Gastrocnemius medialis (tissue), 4 donors: ENCODE data around the gene USP32. TPM values are rescaled to one million over a fixed set of nuclear protein-coding genes. Genes with fewer than 3 reads are reported as not detected.

Experiments used
- ATAC-seq, 2 donors: fragments of 150-250 bp; one replicate each; pipeline ENCODE4 v1.9.1; 2016
- DNase-seq, 2 donors: peaks; one replicate each; pipeline ENCODE4 v3.0.0-alpha.2; 2019
- H3K27ac ChIP-seq, 4 donors: fragments of 200-600 bp; sonication (generic); 1 replicate in 1 of 4; 2 replicates in 3 of 4; pipeline ENCODE4 v1.5.1; 2016 to 2018; ENCODE audit warnings: mild to moderate bottlenecking in 2 of 4, moderate library complexity in 1 of 4
- H3K27me3 ChIP-seq, 3 donors: fragments of 200-600 bp; sonication (generic) in 2 of 3; 1 replicate in 1 of 3; 2 replicates in 2 of 3; pipeline versions ENCODE4 v1.5.1 to v1.6.0; 2016 to 2019; ENCODE audit warnings: mild to moderate bottlenecking in 1 of 3, moderate library complexity in 1 of 3
- H3K36me3 ChIP-seq, 2 donors: fragments of 200-600 bp; sonication (generic) in 1 of 2; one replicate each; pipeline ENCODE4 v1.5.1; 2017 to 2018
- H3K4me1 ChIP-seq, 2 donors: fragments of 200-600 bp; sonication (generic) in 1 of 2; one replicate each; pipeline ENCODE4 v1.5.1; 2016 to 2017; ENCODE audit warnings: mild to moderate bottlenecking in 2 of 2
- H3K4me3 ChIP-seq, 4 donors: fragments of 200-600 bp; sonication (generic) in 3 of 4; 1 replicate in 1 of 4; 2 replicates in 3 of 4; pipeline ENCODE4 v1.5.1; 2016 to 2019; ENCODE audit warnings: mild to moderate bottlenecking in 2 of 4
- H3K9me3 ChIP-seq, 3 donors: fragments of 200-600 bp; sonication (generic) in 2 of 3; 1 replicate in 1 of 3; 2 replicates in 2 of 3; pipeline ENCODE4 v1.5.1; 2016 to 2019
- CTCF ChIP-seq, 5 experiments: fragments of 450-650 bp in 3 of 5; fragments of 200-600 bp in 2 of 5; sonication (generic) in 2 of 5; IDR thresholded peaks in 4 of 5; conservative IDR thresholded peaks in 1 of 5; 1 replicate in 4 of 5; 2 replicates in 1 of 5; pipeline ENCODE4 v1.5.1; 2016 to 2019; ENCODE audit warnings: antibody characterized with exemption in 5 of 5, mild to moderate bottlenecking in 3 of 5, moderate library complexity in 3 of 5
- POLR2A ChIP-seq, 2 donors: fragments of 450-650 bp; IDR thresholded peaks; one replicate each; pipeline ENCODE4 v1.6.1; 2017; ENCODE audit warnings: antibody characterized with exemption in 2 of 2, mild to moderate bottlenecking in 2 of 2, moderate library complexity in 2 of 2
- in situ Hi-C, 4 donors: fragments of 200-750 bp; cut with MboI; loops; one replicate each; pipeline versions ENCODE4 v1.15.0 to v1.8.0; 2017; ENCODE audit warnings: low sequenced_read_pairs in 4 of 4
- intact Hi-C: fragments of 100-400 bp; cut with DNase I; formaldehyde crosslinking; loops from one replicate; pipeline ENCODE4 v1.15.1; 2023; ENCODE audit warnings: low total_unique reads
- total RNA-seq, 4 donors: library from RNA; depleted of rRNA; stranded (reverse); fragments of >200 nt; gene quantifications; one replicate each; pipeline versions ENCODE4 v1.1.0 to v1.2.3, GENCODE V29; 2016

The USP32 gene
- total RNA-seq, 4 donors from 2014 or later: 44.4 to 83.2 (median 52.5) TPM

DNA sequence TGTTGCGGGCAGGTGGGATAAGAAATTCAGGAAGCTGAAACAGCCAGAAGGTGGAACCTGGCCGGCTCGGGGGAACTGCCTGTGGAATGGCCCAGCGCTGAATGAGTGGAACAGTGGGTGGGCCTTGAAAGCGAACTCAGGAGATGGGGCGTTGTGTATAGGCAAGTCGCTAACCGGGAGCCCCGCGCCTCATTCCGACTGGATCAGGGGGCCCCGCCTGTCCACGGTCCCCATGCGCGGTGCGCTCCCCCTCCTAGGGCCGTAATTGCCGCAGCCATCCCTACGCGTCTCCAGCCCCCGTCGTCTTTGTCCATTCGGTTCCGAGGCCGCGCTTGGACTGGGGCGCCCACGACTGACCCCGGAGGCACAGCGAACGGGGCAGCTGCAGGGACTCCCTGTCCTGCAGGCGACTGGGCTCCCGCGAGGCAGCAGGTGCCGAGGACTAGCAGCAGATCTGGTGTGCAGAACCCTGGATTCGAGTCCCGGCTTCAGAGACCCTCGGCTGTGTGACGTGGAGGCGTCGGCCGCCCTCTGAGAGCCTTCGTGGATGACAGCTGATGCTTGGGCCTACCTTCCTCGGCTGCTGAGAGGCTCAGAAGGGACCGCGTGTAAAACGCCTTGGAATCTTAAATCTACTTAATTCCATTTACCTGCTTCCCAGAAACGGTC lies 253.0 kb downstream of the USP32 start:
- TF ChIP-seq CTCF (IDR thresholded peaks at IDR 0.05 in 4 of 5, conservative IDR thresholded peaks at IDR 0.05 in 1 of 5) (no peak), POLR2A (IDR thresholded peaks at IDR 0.05) (no peak)
- DNase-seq: no peak
- Histone ChIP-seq H3K4me1 (peaks cover 28 to 36% of the 10 kb centered on the region in 2 donors), H3K4me3 (peak overlapping the region in 1 of 4 donors; percentile 31), H3K9me3 (no peaks in the 10 kb centered on the region), H3K36me3 (no peaks in the 10 kb centered on the region), H3K27me3 (peaks cover 30 to 38% (median 35%) of the 10 kb centered on the region in 3 donors), H3K27ac (no peak overlapping the region)
- intact Hi-C loops: no loop called here
- no peak for ATAC-seq
- in situ Hi-C loops: loop anchor here in 3 of 4 donors (25.0 kb wide), 1 partner anchor 298 kb away; no protein-coding TSS in a partner anchor

GRCh38 chr17:60137731-60138130 lies 254.2 kb downstream of the USP32 start:
- no peak for TF ChIP-seq POLR2A (IDR thresholded peaks at IDR 0.05)
- TF ChIP-seq CTCF (IDR thresholded peaks at IDR 0.05 in 4 of 5, conservative IDR thresholded peaks at IDR 0.05 in 1 of 5): no peak
- ATAC-seq (no peak), DNase-seq (no peak)
- intact Hi-C loops: no loop called here
- Histone ChIP-seq H3K27ac (no peak overlapping the region), H3K36me3 (no peaks in the 10 kb centered on the region), H3K4me3 (no peak overlapping the region), H3K27me3 (peaks cover 30 to 38% (median 35%) of the 10 kb centered on the region in 3 donors), H3K4me1 (peaks cover 20 to 30% of the 10 kb centered on the region in 2 donors), H3K9me3 (no peaks in the 10 kb centered on the region)
- in situ Hi-C loops: loop anchor here in 3 of 4 donors (25.0 kb wide), 1 partner anchor 300 kb away; no protein-coding TSS in a partner anchor

GRCh38 chr17:60135951-60136666 lies 255.8 kb downstream of the USP32 start:
- peak overlapping the region in 1 of 4 donors; percentile 80 for H3K27ac ChIP-seq
- intact Hi-C loops (no loop called here), in situ Hi-C loops (loop anchor here in 3 of 4 donors (25.0 kb wide), 1 partner anchor 301 kb away; no protein-coding TSS in a partner anchor)
- H3K4me1 ChIP-seq: peaks cover 15 to 23% of the 10 kb centered on the region in 2 donors
- H3K9me3 ChIP-seq: no peaks in the 10 kb centered on the region
- H3K36me3 ChIP-seq: no peaks in the 10 kb centered on the region
- no peak for DNase-seq
- H3K4me3 ChIP-seq: peak overlapping the region; percentile 80 to 91 (median 85)
- H3K27me3 ChIP-seq: peaks cover 24 to 31% (median 28%) of the 10 kb centered on the region in 3 donors
- ATAC-seq: peak in 1 of 2 donors; percentile 5
- TF ChIP-seq POLR2A (IDR thresholded peaks at IDR 0.05) (no peak), CTCF (IDR thresholded peaks at IDR 0.05 in 4 of 5, conservative IDR thresholded peaks at IDR 0.05 in 1 of 5) (no peak)

DNA sequence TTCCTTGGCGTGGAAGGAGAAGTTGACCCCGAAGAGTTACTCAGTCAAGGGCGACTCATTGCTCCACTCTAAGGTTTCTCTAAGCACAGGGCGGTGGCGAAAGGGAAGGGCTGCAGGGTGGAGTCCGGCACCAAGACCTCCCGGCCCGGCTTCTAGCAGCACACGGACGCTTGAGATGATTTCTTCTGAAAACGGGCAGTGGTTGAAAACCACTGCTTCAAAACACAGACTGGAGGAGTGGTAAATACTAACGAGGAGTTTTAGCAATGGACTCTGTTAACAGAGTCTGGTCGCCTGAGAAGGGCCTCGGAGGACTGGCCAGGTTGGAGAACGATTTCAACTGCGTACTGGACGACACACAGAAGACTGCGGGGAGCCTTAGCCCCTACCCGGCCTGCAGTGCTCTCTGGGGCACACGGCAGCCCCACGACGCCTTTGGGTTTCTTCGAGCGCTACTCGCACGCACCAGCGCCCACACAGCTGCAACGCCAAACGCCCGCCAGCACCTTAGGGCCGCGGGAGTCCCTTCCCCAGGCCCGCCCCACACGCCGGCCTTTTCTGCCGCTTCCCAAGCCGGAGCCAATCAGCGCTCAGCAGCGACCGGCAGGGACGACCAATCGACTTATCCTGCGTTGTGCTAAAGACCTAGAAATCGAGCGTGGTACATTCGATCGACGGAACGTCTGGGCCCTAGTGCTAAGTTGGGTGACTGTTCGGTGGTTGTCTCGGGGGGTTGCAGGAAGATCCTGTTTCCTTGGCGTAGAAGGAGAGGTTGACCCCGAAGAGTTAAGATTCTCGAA lies 256.6 kb downstream of the USP32 start:
- Histone ChIP-seq H3K36me3 (no peaks in the 10 kb centered on the region), H3K27ac (peak overlapping the region; percentile 56 to 80 (median 78)), H3K4me1 (peaks cover 15 to 23% of the 10 kb centered on the region in 2 donors), H3K4me3 (peak overlapping the region; percentile 80 to 91 (median 85)), H3K27me3 (peaks cover 17 to 23% (median 20%) of the 10 kb centered on the region in 3 donors), H3K9me3 (no peaks in the 10 kb centered on the region)
- intact Hi-C loops: no loop called here
- peak; percentile 36 for TF ChIP-seq POLR2A (IDR thresholded peaks at IDR 0.05)
- no peak for TF ChIP-seq CTCF (IDR thresholded peaks at IDR 0.05 in 4 of 5, conservative IDR thresholded peaks at IDR 0.05 in 1 of 5)
- peak; percentile 95 for ATAC-seq
- in situ Hi-C loops: loop anchor here in 3 of 4 donors (25.0 kb wide), 1 partner anchor 302 kb away; no protein-coding TSS in a partner anchor
- DNase-seq: peak; percentile 79 to 84
